NT2/D1 (cell line): ENCODE data around the gene TMEM184A.

Experiments used
- DNase-seq: peaks from one replicate; pipeline ENCODE4 v3.0.0-alpha.2; 2011; ENCODE audit warnings: low read depth, low spot score
- H3K27me3 ChIP-seq: 2 replicates; pipeline ENCODE4 v1.6.0; 2011; ENCODE audit warnings: mild to moderate bottlenecking; ENCODE audit not compliant: insufficient read length, insufficient read depth
- H3K36me3 ChIP-seq: 2 replicates; pipeline ENCODE4 v1.6.1; 2011; ENCODE audit warnings: mild to moderate bottlenecking, low read length, mixed read lengths; ENCODE audit not compliant: insufficient read depth, insufficient read length
- H3K4me1 ChIP-seq: 2 replicates; pipeline ENCODE4 v1.5.1; 2011; ENCODE audit not compliant: insufficient read depth, insufficient read length
- H3K4me3 ChIP-seq: 2 replicates; pipeline ENCODE4 v1.5.1; 2011; ENCODE audit warnings: low read depth; ENCODE audit not compliant: insufficient read length
- H3K9ac ChIP-seq: 2 replicates; pipeline ENCODE4 v1.6.0; 2011; ENCODE audit warnings: low read depth; ENCODE audit not compliant: insufficient read length
- H3K9me3 ChIP-seq: 2 replicates; pipeline ENCODE4 v1.5.1; 2011; ENCODE audit warnings: mild to moderate bottlenecking, low read length; ENCODE audit not compliant: insufficient read depth
- SUZ12 ChIP-seq: IDR thresholded peaks from 2 replicates; pipeline ENCODE4 v1.6.1; 2011; ENCODE audit not compliant: insufficient read length, insufficient read depth; ENCODE audit errors: extremely low read depth
- YY1 ChIP-seq: IDR thresholded peaks from 2 replicates; pipeline ENCODE4 v1.6.1; 2011; ENCODE audit not compliant: insufficient read length, insufficient read depth
- ZNF274 ChIP-seq: IDR thresholded peaks from 2 replicates; pipeline ENCODE4 v1.6.1; 2011; ENCODE audit warnings: mild to moderate bottlenecking, low read depth, low read length

Gene TMEM184A

GRCh38 chr7:1532456-1533254, 23.4 kb downstream of the TMEM184A start:
- no peak for TF ChIP-seq SUZ12
- no peak for TF ChIP-seq YY1
- no peak for TF ChIP-seq ZNF274
- DNase-seq, result no peak
- peaks cover 54% of the 10 kb centered on the region for H3K4me1 ChIP-seq
- no peaks in the 10 kb centered on the region for H3K9me3 ChIP-seq
- peak overlapping the region; percentile 29 for H3K9ac ChIP-seq
- H3K4me3 ChIP-seq, result peak overlapping the region; percentile 50
- peaks cover 19% of the 10 kb centered on the region for H3K27me3 ChIP-seq
- H3K36me3 ChIP-seq, result no peaks in the 10 kb centered on the region

- Histone ChIP-seq H3K27me3 (peaks cover 19% of the 10 kb centered on the region), H3K36me3 (no peaks in the 10 kb centered on the region), H3K4me3 (peak overlapping the region; percentile 50), H3K9me3 (no peaks in the 10 kb centered on the region), H3K9ac (no peak overlapping the region), H3K4me1 (peaks cover 49% of the 10 kb centered on the region)
- no peak for DNase-seq
- TF ChIP-seq ZNF274, result no peak
- no peak for TF ChIP-seq YY1
- no peak for TF ChIP-seq SUZ12
Observed at GRCh38 chr7:1531979-1532455, 24.0 kb downstream of the TMEM184A start.

GRCh38 chr7:1531263-1531978, 24.6 kb downstream of the TMEM184A start:
- peaks cover 19% of the 10 kb centered on the region for H3K27me3 ChIP-seq
- H3K4me3 ChIP-seq, result peak overlapping the region; percentile 50
- H3K9me3 ChIP-seq, result no peaks in the 10 kb centered on the region
- DNase-seq, result no peak
- TF ChIP-seq ZNF274, result no peak
- TF ChIP-seq YY1, result no peak
- no peak for TF ChIP-seq SUZ12
- peak overlapping the region; percentile 76 for H3K9ac ChIP-seq
- peaks cover 47% of the 10 kb centered on the region for H3K4me1 ChIP-seq
- H3K36me3 ChIP-seq, result no peaks in the 10 kb centered on the region

GRCh38 chr7:1530946-1531262, 25.1 kb downstream of the TMEM184A start:
- peaks cover 44% of the 10 kb centered on the region for H3K4me1 ChIP-seq

GRCh38 chr7:1529383-1530116, 26.5 kb downstream of the TMEM184A start:
- Histone ChIP-seq H3K27me3 (peaks cover 19% of the 10 kb centered on the region), H3K9ac (no peak overlapping the region), H3K4me3 (no peak overlapping the region), H3K36me3 (no peaks in the 10 kb centered on the region), H3K9me3 (no peaks in the 10 kb centered on the region), H3K4me1 (peaks cover 40% of the 10 kb centered on the region)
- no peak for DNase-seq
- no peak for TF ChIP-seq SUZ12
- TF ChIP-seq YY1, result no peak
- no peak for TF ChIP-seq ZNF274

More at GRCh38 chr7:1530946-1531262, 25.1 kb downstream of the TMEM184A start:
- Histone ChIP-seq H3K36me3 (no peaks in the 10 kb centered on the region), H3K9ac (peak overlapping the region; percentile 32), H3K9me3 (no peaks in the 10 kb centered on the region), H3K4me3 (peak overlapping the region; percentile 50), H3K27me3 (peaks cover 19% of the 10 kb centered on the region)
- no peak for TF ChIP-seq SUZ12
- TF ChIP-seq YY1, result no peak
- no peak for TF ChIP-seq ZNF274
- DNase-seq, result no peak

GRCh38 chr7:1526271-1526754, 29.7 kb downstream of the TMEM184A start:
- Histone ChIP-seq H3K4me3 (no peak overlapping the region), H3K9ac (peak overlapping the region; percentile 63)

More at GRCh38 chr7:1526271-1526754, 29.7 kb downstream of the TMEM184A start:
- H3K27me3 ChIP-seq, result peaks cover 2% of the 10 kb centered on the region
- H3K36me3 ChIP-seq, result no peaks in the 10 kb centered on the region
- TF ChIP-seq YY1, result no peak
- TF ChIP-seq SUZ12, result no peak
- TF ChIP-seq ZNF274, result no peak
- H3K9me3 ChIP-seq, result no peaks in the 10 kb centered on the region
- H3K4me1 ChIP-seq, result peaks cover 18% of the 10 kb centered on the region
- DNase-seq, result no peak
